ENCODE data around the gene GRB10.

GRB10 gene

DNA sequence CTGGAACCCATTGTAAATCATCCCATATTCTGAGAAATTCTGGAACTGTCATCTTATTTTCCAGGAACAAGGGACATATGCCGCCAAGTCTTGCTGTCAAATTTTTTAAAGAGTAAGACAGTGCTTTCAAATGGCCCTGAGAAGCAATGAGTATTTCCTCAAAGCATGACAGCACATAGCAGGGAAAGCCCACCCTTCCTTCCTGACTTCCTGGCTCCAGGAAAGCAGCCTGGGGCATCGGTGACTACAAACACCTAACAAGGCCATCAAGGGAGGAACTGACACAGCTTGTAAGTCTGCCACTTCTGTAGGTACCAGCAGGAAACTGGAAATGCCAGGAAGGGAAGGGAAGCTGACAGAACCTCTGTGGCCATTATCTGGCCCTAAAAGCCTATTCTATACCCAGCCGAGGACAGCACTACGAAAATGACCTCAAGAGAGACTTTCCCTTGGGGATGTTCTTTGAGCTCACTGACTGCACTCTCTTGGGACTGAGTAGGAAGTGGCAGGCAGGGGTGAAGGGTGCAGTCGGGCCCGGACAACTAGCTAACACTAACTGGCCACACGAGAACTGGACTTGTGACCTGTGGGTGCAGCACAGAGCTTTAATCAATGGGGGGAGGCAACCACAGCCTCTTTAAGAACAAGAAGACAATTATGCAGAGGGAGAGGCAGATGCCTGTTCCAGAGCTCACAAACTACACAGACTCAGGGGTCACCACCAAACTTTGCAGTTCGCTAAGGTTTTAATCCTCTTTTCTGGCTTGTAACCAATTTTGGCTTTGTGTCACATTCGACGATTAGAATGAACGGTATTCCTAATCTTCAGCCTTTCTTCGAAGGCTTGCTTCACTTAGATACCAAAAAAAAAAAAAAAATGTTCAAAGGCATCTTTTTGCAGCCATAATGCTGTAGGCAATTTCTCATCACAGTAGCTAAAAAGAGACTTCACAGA lies 52.0 kb downstream of the GRB10 start:
- peaks cover 33% of the 10 kb centered on the region for H3K4me1 ChIP-seq (ENCODE audit: control insufficient read depth, insufficient read depth, low read length, poor library complexity, severe bottlenecking)
- no peak overlapping the region for H3K4me3 ChIP-seq (ENCODE audit: extremely low read depth, insufficient read depth, low read length, poor library complexity, severe bottlenecking)
- 88 to 95% methylated on average over 7 to 9 of the region's 12 CpGs for WGBS, 2 experiments (ENCODE audit: insufficient coverage in 2 of 2)
- H3K9me3 ChIP-seq (ENCODE audit: control insufficient read depth, low read length): no peaks in the 10 kb centered on the region
- no peak overlapping the region for H3K27ac ChIP-seq (ENCODE audit: low read depth, low read length, severe bottlenecking)
- peaks cover 17% of the 10 kb centered on the region for H3K36me3 ChIP-seq (ENCODE audit: control insufficient read depth, insufficient read depth, low read length)

DNA sequence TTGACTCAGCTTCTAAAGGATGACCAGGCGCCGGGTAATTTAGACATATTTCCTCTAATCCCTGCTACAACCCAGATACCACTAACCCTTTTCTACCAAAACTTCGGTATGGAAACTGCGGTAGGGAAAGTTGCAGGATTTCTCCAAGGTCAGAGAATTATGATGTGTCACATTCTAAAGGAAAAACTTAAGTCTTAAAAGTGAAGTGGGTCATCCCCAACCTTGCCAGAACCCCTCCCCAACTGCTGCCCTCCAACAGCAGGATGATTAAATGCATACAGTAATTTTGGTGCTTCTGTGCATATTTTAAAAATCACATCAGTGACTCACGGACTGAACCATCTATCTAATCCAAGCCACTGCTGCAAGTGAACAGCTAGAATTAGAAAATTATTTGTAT lies 52.7 kb downstream of the GRB10 start:
- no peak overlapping the region for H3K27ac ChIP-seq (ENCODE audit: low read depth, low read length, severe bottlenecking)
- WGBS, 2 experiments (ENCODE audit: insufficient coverage in 2 of 2): no CpG with 5 or more reads among the region's 5 CpGs
- peaks cover 22% of the 10 kb centered on the region for H3K36me3 ChIP-seq (ENCODE audit: control insufficient read depth, insufficient read depth, low read length)

DNA sequence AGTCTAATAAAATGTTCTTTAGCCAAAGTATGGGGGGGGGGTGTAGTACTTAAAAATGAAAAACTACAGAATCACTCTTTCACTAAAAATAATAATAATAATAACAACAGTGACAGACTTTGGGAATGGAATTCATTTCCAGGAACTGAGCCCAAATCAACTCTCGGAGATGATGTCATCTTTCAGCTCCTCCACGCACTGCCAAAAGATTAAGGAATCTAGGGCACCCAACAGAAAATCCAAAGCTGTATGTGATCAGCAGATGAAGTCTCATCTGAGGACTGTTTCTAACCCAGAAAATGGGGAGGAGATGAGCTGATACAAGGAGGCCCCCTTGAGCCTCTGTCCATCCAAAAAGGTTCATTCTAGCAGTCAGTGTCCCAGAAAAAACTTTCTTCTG lies 54.5 kb downstream of the GRB10 start:
- Histone ChIP-seq H3K9me3 (ENCODE audit: control insufficient read depth, low read length) (no peaks in the 10 kb centered on the region), H3K4me3 (ENCODE audit: extremely low read depth, insufficient read depth, low read length, poor library complexity, severe bottlenecking) (no peak overlapping the region), H3K4me1 (ENCODE audit: control insufficient read depth, insufficient read depth, low read length, poor library complexity, severe bottlenecking) (peaks cover 31% of the 10 kb centered on the region), H3K27ac (ENCODE audit: low read depth, low read length, severe bottlenecking) (no peak overlapping the region), H3K36me3 (ENCODE audit: control insufficient read depth, insufficient read depth, low read length) (peaks cover 28% of the 10 kb centered on the region)
- WGBS, 2 experiments (ENCODE audit: insufficient coverage in 2 of 2): 87 to 100% methylated on average over 2 of the region's 2 CpGs

More for the DNA sequence above, 52.7 kb downstream of the GRB10 start:
- H3K4me3 ChIP-seq (ENCODE audit: extremely low read depth, insufficient read depth, low read length, poor library complexity, severe bottlenecking): no peak overlapping the region
- H3K4me1 ChIP-seq (ENCODE audit: control insufficient read depth, insufficient read depth, low read length, poor library complexity, severe bottlenecking): peaks cover 33% of the 10 kb centered on the region
- H3K9me3 ChIP-seq (ENCODE audit: control insufficient read depth, low read length): no peaks in the 10 kb centered on the region

DNA sequence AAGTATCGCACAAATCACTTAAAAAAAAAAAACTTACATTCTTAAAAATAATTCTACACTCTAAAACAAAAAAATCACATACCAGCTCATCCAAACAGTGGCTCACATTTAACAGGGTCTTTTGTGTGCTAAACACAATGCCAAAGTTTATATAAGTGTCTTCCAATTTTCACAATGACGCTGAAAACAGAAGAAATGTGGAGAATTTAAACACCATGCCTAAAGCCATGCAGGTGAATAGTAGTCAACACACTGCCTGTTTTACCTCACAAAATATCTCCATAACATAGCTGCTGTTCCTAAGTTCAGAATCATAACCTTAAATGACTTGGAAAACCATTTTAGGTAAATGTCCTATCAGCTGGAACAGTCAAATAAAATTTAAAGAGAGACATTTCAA lies 55.0 kb downstream of the GRB10 start:
- H3K4me1 ChIP-seq (ENCODE audit: control insufficient read depth, insufficient read depth, low read length, poor library complexity, severe bottlenecking): peaks cover 31% of the 10 kb centered on the region
- no peaks in the 10 kb centered on the region for H3K9me3 ChIP-seq (ENCODE audit: control insufficient read depth, low read length)
- 86 to 90% methylated on average over 1 to 2 of the region's 2 CpGs for WGBS, 2 experiments (ENCODE audit: insufficient coverage in 2 of 2)
- H3K27ac ChIP-seq (ENCODE audit: low read depth, low read length, severe bottlenecking): no peak overlapping the region
- peaks cover 33% of the 10 kb centered on the region for H3K36me3 ChIP-seq (ENCODE audit: control insufficient read depth, insufficient read depth, low read length)
- H3K4me3 ChIP-seq (ENCODE audit: extremely low read depth, insufficient read depth, low read length, poor library complexity, severe bottlenecking): no peak overlapping the region

DNA sequence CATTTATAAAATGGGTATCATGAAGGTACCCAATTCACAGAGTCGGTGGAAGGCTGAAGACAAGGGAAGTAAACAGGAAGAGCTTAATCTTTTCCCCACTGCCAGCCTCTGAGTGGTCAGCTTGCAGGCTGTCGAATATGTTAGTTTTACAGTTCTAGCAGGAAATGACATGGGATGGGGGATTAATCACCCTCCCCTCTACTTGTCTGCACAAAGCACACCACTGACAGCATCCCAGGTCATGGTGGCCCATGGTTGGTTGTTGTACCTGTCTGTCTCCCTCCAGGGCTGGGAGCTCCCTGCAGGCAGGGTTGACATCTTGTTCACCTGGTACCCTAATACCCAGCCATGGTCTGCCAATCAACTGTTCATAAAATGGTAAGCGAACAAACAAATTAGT lies 55.6 kb downstream of the GRB10 start:
- H3K4me3 ChIP-seq (ENCODE audit: extremely low read depth, insufficient read depth, low read length, poor library complexity, severe bottlenecking): no peak overlapping the region
- H3K4me1 ChIP-seq (ENCODE audit: control insufficient read depth, insufficient read depth, low read length, poor library complexity, severe bottlenecking): peaks cover 35% of the 10 kb centered on the region
- no peaks in the 10 kb centered on the region for H3K9me3 ChIP-seq (ENCODE audit: control insufficient read depth, low read length)
- H3K27ac ChIP-seq (ENCODE audit: low read depth, low read length, severe bottlenecking): no peak overlapping the region
- H3K36me3 ChIP-seq (ENCODE audit: control insufficient read depth, insufficient read depth, low read length): peaks cover 38% of the 10 kb centered on the region
- WGBS, 2 experiments (ENCODE audit: insufficient coverage in 2 of 2): 67 to 100% methylated on average over 1 of the region's 3 CpGs

DNA sequence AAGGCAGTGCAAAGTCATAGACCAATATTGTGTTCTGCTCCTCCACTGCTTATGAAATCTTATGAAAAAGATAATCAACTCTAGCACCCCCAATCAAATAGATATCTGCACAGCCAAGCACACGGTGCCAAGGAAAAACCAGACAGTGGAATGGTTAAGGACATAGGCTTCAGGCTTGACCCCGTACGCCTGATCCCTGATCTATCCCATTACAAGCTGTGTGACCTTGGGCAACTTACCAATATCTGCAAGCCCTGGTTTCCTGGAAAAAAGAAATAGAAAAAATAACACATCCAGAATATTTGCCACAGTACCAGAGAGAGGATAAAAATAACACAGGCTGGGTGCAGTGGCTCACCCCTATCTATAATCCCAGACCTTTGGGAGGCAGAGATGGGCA lies 56.9 kb downstream of the GRB10 start:
- WGBS, 2 experiments (ENCODE audit: insufficient coverage in 2 of 2): 88% methylated on average over 3 of the region's 3 CpGs; no CpG with 5 or more reads in 1 of the 2 experiments
- H3K36me3 ChIP-seq (ENCODE audit: control insufficient read depth, insufficient read depth, low read length): peaks cover 33% of the 10 kb centered on the region
- H3K4me3 ChIP-seq (ENCODE audit: extremely low read depth, insufficient read depth, low read length, poor library complexity, severe bottlenecking): no peak overlapping the region
- H3K27ac ChIP-seq (ENCODE audit: low read depth, low read length, severe bottlenecking): no peak overlapping the region
- H3K9me3 ChIP-seq (ENCODE audit: control insufficient read depth, low read length): no peaks in the 10 kb centered on the region
- H3K4me1 ChIP-seq (ENCODE audit: control insufficient read depth, insufficient read depth, low read length, poor library complexity, severe bottlenecking): peaks cover 40% of the 10 kb centered on the region

DNA sequence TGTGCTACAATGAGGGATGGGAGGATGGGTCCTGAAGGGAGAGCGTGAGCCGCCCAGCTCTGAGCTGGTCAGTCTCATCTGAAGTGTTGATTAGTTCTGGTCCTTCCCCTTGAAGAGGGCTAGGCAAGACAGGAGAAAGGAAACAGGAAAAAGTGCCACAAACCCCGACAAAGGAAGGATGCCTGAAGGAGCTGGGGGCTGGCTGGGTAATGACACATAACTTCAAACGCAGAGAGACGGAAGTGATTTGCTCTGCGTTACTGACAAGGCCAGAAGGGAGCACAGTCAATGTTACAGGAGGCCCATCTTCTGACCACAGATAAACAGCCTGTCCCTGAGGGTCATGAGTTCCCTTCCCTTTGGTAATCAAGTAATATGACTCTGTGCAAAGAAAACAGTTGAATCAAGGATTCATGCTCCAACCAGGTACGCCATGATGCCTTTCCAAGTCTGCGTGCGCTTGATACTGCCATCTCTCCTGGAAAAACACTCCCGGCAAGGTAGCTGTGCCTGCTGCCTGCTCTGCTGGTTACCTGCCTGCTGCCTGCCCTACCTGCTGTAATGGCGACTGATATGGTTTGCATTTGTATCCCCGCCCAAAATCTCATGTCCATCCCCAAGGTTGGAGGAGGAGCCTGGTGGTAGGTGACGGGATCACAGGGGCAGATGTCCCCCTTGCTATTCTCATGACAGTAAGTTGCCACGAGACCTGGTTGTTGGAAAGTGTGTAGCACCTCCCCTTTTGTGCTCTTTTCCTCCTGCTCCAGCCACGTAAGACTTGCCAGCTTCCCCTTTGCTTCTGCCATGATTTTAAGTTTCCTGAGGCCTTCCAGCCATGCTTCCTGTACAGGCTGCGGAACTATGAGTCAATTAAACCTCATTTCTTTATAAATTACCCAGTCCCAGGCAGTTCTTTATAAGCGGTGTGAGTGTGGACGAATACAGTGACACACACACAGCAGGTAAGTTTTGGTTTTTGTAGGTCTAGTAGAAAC lies 57.9 kb downstream of the GRB10 start:
- Histone ChIP-seq H3K36me3 (ENCODE audit: control insufficient read depth, insufficient read depth, low read length) (peaks cover 33% of the 10 kb centered on the region), H3K27ac (ENCODE audit: low read depth, low read length, severe bottlenecking) (peak overlapping the region; percentile 49), H3K9me3 (ENCODE audit: control insufficient read depth, low read length) (no peaks in the 10 kb centered on the region), H3K4me1 (ENCODE audit: control insufficient read depth, insufficient read depth, low read length, poor library complexity, severe bottlenecking) (peaks cover 38% of the 10 kb centered on the region), H3K4me3 (ENCODE audit: extremely low read depth, insufficient read depth, low read length, poor library complexity, severe bottlenecking) (no peak overlapping the region)
- 84 to 92% methylated on average over 14 of the region's 18 CpGs for WGBS, 2 experiments (ENCODE audit: insufficient coverage in 2 of 2)

DNA sequence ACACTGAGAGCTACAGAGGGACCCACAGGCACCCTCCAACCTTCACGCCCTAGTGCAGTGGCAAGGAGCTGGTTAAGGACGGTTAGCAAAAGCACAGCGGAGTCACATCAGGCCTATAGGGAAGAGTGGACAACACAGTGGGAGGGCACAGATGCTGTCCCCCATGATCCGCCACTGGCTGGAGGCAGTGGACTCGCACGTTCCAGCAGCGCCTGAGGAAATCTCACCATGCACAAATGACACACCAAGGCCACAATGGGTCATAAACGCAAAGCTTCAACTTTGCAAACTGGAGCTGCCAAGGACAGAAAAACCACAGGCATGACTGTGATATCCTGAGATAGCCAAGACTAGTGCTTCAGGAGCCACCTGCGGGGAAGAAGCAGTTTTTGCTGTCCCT lies 58.8 kb downstream of the GRB10 start:
- Histone ChIP-seq H3K36me3 (ENCODE audit: control insufficient read depth, insufficient read depth, low read length) (peaks cover 32% of the 10 kb centered on the region), H3K4me1 (ENCODE audit: control insufficient read depth, insufficient read depth, low read length, poor library complexity, severe bottlenecking) (peaks cover 46% of the 10 kb centered on the region)

DNA sequence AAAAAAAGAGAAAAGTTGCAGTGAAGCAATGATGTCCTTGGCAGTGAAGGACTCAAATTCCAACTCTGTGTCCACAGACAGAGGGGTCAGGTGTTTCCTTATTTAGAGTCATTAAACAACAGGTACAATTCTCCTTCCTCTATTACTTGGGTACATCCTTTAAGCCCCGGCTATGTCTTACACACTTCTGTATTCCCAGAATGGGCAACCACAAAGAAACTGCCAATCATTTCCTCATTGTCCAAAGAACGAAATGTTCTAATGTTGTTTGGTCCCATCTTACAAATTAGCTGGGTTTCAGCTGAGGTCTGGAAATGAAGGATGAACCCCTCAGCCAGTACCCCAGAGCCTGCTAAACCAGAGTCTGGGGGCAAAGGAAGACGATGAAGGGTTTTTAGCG lies 59.5 kb downstream of the GRB10 start:
- no peak overlapping the region for H3K27ac ChIP-seq (ENCODE audit: low read depth, low read length, severe bottlenecking)
- no peak overlapping the region for H3K4me3 ChIP-seq (ENCODE audit: extremely low read depth, insufficient read depth, low read length, poor library complexity, severe bottlenecking)
- peaks cover 30% of the 10 kb centered on the region for H3K36me3 ChIP-seq (ENCODE audit: control insufficient read depth, insufficient read depth, low read length)
- H3K4me1 ChIP-seq (ENCODE audit: control insufficient read depth, insufficient read depth, low read length, poor library complexity, severe bottlenecking): peaks cover 42% of the 10 kb centered on the region
- 89 to 100% methylated on average over 1 to 3 of the region's 4 CpGs for WGBS, 2 experiments (ENCODE audit: insufficient coverage in 2 of 2)
- no peaks in the 10 kb centered on the region for H3K9me3 ChIP-seq (ENCODE audit: control insufficient read depth, low read length)

More for the DNA sequence above, 58.8 kb downstream of the GRB10 start:
- 98 to 100% methylated on average over 5 to 9 of the region's 9 CpGs for WGBS, 2 experiments (ENCODE audit: insufficient coverage in 2 of 2)
- Histone ChIP-seq H3K27ac (ENCODE audit: low read depth, low read length, severe bottlenecking) (no peak overlapping the region), H3K4me3 (ENCODE audit: extremely low read depth, insufficient read depth, low read length, poor library complexity, severe bottlenecking) (no peak overlapping the region), H3K9me3 (ENCODE audit: control insufficient read depth, low read length) (no peaks in the 10 kb centered on the region)

DNA sequence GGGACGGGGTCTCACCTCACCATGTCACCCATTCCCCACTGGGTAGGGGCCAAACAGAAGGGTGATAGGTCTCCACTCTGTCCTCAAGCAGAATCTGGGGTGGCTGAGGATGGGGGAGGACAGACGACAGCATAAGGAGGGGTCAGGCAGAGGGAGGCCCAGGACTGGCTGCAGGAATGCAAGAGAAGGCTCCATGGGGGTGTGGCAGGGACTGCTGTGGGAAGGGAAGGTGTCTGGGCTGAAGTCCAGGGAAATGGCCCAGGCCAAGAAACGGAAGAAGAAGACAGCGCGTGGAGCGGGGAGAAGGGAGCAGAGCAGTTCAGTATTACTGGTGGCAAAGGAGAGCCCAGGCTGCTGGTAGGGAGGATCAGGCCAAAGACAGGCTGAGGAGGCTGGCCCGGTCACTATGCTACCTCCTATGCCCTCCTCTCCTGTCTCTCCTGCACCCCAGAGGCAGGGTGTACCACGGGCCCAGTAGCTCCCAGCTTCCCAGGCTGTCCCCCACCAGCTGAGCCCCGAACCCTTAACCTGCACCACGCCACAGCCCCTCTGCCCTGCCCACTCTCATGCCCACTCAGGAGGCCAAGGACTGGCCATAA lies 60.9 kb downstream of the GRB10 start:
- Histone ChIP-seq H3K9me3 (ENCODE audit: control insufficient read depth, low read length) (no peaks in the 10 kb centered on the region), H3K27ac (ENCODE audit: low read depth, low read length, severe bottlenecking) (no peak overlapping the region), H3K4me1 (ENCODE audit: control insufficient read depth, insufficient read depth, low read length, poor library complexity, severe bottlenecking) (peaks cover 37% of the 10 kb centered on the region), H3K4me3 (ENCODE audit: extremely low read depth, insufficient read depth, low read length, poor library complexity, severe bottlenecking) (no peak overlapping the region), H3K36me3 (ENCODE audit: control insufficient read depth, insufficient read depth, low read length) (peaks cover 25% of the 10 kb centered on the region)
- 88 to 93% methylated on average over 7 to 9 of the region's 10 CpGs for WGBS, 2 experiments (ENCODE audit: insufficient coverage in 2 of 2)

Measured in mesodermal cell (in vitro differentiated cells).